Measurements from ENCODE around the gene SPECC1.

SPECC1 gene

DNA sequence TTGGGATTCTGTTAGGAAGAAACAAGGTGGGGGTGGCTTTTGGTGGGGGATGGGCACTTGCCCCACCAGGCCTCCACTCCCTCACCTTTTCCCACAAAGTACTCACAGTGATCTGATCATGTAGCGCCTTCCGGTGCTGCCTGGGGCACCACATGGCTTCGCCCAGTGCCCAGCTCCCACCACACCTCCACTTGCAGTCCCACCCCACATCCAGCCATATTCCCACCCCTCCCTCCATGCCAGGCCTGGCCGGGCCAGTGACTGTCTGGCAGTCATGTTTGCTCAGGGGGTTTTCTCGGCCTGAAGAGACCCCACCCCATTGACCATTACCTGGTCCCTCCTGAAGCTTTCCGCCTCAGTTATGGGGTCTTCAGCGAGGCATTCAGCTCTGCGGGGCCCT is 201.5 kb downstream of the SPECC1 start:
- H3K4me1 ChIP-seq (ENCODE audit: control insufficient read depth in 5 of 5, insufficient read depth in 5 of 5, low read length in 5 of 5) = no peaks in the 10 kb centered on the region
- H3K27me3 ChIP-seq (ENCODE audit: control insufficient read depth in 5 of 5, insufficient read depth in 4 of 5, low read length in 5 of 5) = no peaks in the 10 kb centered on the region
- H3K4me3 ChIP-seq (ENCODE audit: low read depth in 1 of 5, low read length in 5 of 5) = no peak overlapping the region
- H3K27ac ChIP-seq (ENCODE audit: low read depth, low read length) = no peak overlapping the region
- no peak overlapping the region for H3K9ac ChIP-seq (ENCODE audit: low read length in 5 of 5)
- H3K9me3 ChIP-seq (ENCODE audit: control insufficient read depth in 5 of 5, low read length in 5 of 5) = no peaks in the 10 kb centered on the region
- peaks cover 0 to 6% (median 3%) of the 10 kb centered on the region in 5 donors for H3K36me3 ChIP-seq (ENCODE audit: control insufficient read depth in 5 of 5, insufficient read depth in 5 of 5, low read length in 5 of 5)

DNA sequence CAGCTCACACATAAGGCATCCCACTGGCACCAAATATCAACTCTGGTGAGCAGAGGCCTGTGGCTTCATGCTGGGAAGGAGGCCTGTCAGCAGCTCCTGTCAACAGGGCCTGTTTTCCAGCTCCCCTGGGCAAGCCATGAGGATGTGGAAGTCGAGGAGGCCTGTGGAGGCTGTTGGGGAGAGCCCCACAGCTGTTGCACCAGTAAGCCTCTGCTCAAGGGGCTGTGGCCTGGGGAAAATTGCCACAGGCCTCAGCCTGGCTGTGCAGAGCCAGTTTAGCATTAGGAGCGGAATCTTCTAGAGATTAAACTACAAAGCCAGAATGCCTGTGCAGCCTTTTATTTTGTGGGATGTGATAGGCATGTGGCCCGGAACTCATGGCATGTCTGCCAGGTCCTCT is 202.1 kb downstream of the SPECC1 start:
- Histone ChIP-seq H3K9ac (ENCODE audit: low read length in 5 of 5) (no peak overlapping the region), H3K4me1 (ENCODE audit: control insufficient read depth in 5 of 5, insufficient read depth in 5 of 5, low read length in 5 of 5) (no peaks in the 10 kb centered on the region), H3K27ac (ENCODE audit: low read depth, low read length) (no peak overlapping the region), H3K4me3 (ENCODE audit: low read depth in 1 of 5, low read length in 5 of 5) (no peak overlapping the region), H3K36me3 (ENCODE audit: control insufficient read depth in 5 of 5, insufficient read depth in 5 of 5, low read length in 5 of 5) (peaks cover 0 to 6% (median 0%) of the 10 kb centered on the region in 5 donors), H3K27me3 (ENCODE audit: control insufficient read depth in 5 of 5, insufficient read depth in 4 of 5, low read length in 5 of 5) (no peaks in the 10 kb centered on the region), H3K9me3 (ENCODE audit: control insufficient read depth in 5 of 5, low read length in 5 of 5) (no peaks in the 10 kb centered on the region)

DNA sequence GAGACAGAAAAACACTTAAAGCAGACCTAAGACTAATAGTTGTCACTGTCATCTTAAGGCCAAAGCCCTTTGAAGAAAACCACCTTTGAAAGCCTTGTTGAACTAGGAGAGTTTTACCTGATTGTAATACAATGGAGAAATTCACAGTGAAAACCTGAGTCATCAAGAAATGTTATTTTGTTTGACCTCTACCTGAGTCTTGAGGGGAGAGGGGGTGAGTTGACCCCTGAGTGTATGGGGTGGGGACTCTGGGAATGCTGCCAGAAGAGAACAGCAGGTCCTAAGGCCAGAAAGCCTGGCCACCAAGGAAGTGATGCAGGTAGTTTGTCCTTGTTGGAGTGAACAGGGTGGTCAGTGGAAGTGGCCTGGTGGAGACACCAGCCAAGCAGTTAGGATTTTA is 204.3 kb downstream of the SPECC1 start:
- Histone ChIP-seq H3K4me1 (ENCODE audit: control insufficient read depth in 5 of 5, insufficient read depth in 5 of 5, low read length in 5 of 5) (no peaks in the 10 kb centered on the region), H3K4me3 (ENCODE audit: low read depth in 1 of 5, low read length in 5 of 5) (no peak overlapping the region), H3K27ac (ENCODE audit: low read depth, low read length) (no peak overlapping the region), H3K36me3 (ENCODE audit: control insufficient read depth in 5 of 5, insufficient read depth in 5 of 5, low read length in 5 of 5) (peaks cover 0 to 6% (median 0%) of the 10 kb centered on the region in 5 donors), H3K9ac (ENCODE audit: low read length in 5 of 5) (no peak overlapping the region), H3K9me3 (ENCODE audit: control insufficient read depth in 5 of 5, low read length in 5 of 5) (no peaks in the 10 kb centered on the region), H3K27me3 (ENCODE audit: control insufficient read depth in 5 of 5, insufficient read depth in 4 of 5, low read length in 5 of 5) (no peaks in the 10 kb centered on the region)

DNA sequence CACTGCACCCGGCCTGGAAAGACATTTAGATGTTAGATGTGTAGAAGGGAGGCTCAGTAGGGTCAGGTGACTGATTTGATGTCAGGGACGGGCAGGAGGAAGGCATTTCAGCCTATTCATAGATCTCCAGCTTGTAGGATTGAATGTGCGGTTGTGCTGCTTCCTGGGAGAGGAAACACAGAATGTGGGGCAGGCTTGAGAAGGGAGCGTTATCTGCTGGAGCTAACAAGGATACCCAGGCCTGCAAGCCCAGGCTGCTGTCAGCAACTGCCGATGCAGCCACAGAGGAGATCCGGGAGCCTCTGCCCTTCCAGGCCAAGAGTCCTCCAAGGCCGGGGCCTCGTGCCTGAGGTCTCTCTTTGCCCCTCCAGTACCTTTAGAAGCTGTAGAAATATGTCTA is 205.6 kb downstream of the SPECC1 start:
- H3K36me3 ChIP-seq (ENCODE audit: control insufficient read depth in 5 of 5, insufficient read depth in 5 of 5, low read length in 5 of 5) = peaks cover 0 to 6% (median 0%) of the 10 kb centered on the region in 5 donors
- H3K27me3 ChIP-seq (ENCODE audit: control insufficient read depth in 5 of 5, insufficient read depth in 4 of 5, low read length in 5 of 5) = no peaks in the 10 kb centered on the region
- H3K27ac ChIP-seq (ENCODE audit: low read depth, low read length) = no peak overlapping the region
- no peak overlapping the region for H3K4me3 ChIP-seq (ENCODE audit: low read depth in 1 of 5, low read length in 5 of 5)
- H3K4me1 ChIP-seq (ENCODE audit: control insufficient read depth in 5 of 5, insufficient read depth in 5 of 5, low read length in 5 of 5) = no peaks in the 10 kb centered on the region
- no peak overlapping the region for H3K9ac ChIP-seq (ENCODE audit: low read length in 5 of 5)
- H3K9me3 ChIP-seq (ENCODE audit: control insufficient read depth in 5 of 5, low read length in 5 of 5) = peaks cover 0 to 2% (median 0%) of the 10 kb centered on the region in 5 donors

DNA sequence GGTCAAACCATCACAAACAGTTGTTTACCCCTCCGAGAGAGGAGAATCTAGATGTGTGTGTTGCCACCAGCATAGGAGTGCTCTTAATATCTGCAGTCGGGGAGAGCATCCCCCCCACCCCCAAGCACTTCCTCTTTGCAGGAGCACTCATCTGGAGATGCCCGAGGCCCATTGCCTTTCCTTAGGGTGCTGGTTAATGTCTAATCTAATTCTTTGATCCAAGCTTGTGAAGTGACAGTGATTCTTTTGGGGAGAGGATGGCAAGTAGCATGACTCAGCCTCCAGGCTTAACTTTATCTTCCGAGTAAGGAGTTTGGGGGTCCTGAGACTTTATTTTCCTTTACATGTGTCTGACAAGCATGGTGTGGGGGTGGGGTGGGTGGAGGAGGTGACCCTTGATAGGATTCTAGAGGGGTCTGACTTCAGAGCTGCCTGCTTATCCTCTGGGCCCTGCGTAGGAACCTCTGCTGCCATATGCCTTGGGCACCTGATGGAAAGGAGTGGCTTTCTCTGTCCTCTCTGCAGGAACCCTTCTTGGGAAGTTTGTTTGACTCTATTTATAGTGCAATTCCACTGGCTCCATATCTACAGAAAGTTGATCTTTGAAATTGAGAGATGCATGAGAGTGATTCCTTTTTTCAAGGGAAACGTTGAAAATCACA is 207.1 kb downstream of the SPECC1 start:
- H3K9ac ChIP-seq (ENCODE audit: low read length in 5 of 5) = no peak overlapping the region
- H3K4me3 ChIP-seq (ENCODE audit: low read depth in 1 of 5, low read length in 5 of 5) = no peak overlapping the region
- H3K27ac ChIP-seq (ENCODE audit: low read depth, low read length) = no peak overlapping the region
- peaks cover 0 to 6% (median 0%) of the 10 kb centered on the region in 5 donors for H3K36me3 ChIP-seq (ENCODE audit: control insufficient read depth in 5 of 5, insufficient read depth in 5 of 5, low read length in 5 of 5)
- no peaks in the 10 kb centered on the region for H3K4me1 ChIP-seq (ENCODE audit: control insufficient read depth in 5 of 5, insufficient read depth in 5 of 5, low read length in 5 of 5)
- H3K9me3 ChIP-seq (ENCODE audit: control insufficient read depth in 5 of 5, low read length in 5 of 5) = peaks cover 0 to 3% (median 0%) of the 10 kb centered on the region in 5 donors
- H3K27me3 ChIP-seq (ENCODE audit: control insufficient read depth in 5 of 5, insufficient read depth in 4 of 5, low read length in 5 of 5) = no peaks in the 10 kb centered on the region

DNA sequence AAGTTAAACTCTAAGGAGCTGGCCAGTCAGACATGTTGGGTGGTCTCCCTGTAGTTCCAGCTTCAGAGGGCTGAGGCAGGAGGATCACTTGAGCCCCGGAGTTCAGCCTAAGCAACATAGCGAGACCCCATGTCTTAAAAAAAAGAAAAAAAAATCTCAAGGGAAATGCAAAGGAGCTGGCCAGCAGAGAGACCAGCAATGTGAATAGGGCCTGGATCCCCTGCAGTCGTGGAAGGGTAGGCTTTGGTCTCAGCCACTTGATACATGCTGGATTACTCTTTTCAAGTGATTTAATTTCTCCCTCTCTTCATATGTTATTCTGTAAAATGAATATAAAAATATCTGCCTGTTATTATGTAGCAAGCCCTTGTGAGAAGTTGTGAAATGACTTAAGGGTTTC is 207.7 kb downstream of the SPECC1 start:
- Histone ChIP-seq H3K27me3 (ENCODE audit: control insufficient read depth in 5 of 5, insufficient read depth in 4 of 5, low read length in 5 of 5) (no peaks in the 10 kb centered on the region), H3K9ac (ENCODE audit: low read length in 5 of 5) (no peak overlapping the region), H3K9me3 (ENCODE audit: control insufficient read depth in 5 of 5, low read length in 5 of 5) (peaks cover 0 to 3% (median 0%) of the 10 kb centered on the region in 5 donors), H3K27ac (ENCODE audit: low read depth, low read length) (no peak overlapping the region), H3K36me3 (ENCODE audit: control insufficient read depth in 5 of 5, insufficient read depth in 5 of 5, low read length in 5 of 5) (peaks cover 0 to 2% (median 0%) of the 10 kb centered on the region in 5 donors), H3K4me1 (ENCODE audit: control insufficient read depth in 5 of 5, insufficient read depth in 5 of 5, low read length in 5 of 5) (no peaks in the 10 kb centered on the region), H3K4me3 (ENCODE audit: low read depth in 1 of 5, low read length in 5 of 5) (no peak overlapping the region)

DNA sequence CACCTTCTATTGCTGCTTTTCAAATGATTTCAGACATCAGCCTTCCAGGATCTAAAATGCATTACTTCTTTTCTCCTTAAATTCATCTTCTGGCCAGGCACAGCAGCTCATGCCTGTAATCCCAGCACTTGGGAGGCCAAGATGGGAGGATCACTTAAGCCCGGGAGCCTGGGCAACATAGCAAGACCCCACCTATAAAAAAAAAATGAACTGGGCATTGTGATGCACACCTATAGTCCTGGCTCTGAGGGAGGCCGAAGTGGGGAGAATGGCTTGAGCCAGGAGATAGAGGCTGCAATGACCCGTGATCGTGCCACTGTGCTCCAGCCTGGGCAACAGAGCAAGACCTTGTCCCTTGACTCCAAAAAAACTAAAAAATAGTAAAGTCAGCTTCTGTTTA is 208.5 kb downstream of the SPECC1 start:
- H3K4me1 ChIP-seq (ENCODE audit: control insufficient read depth in 5 of 5, insufficient read depth in 5 of 5, low read length in 5 of 5) = no peaks in the 10 kb centered on the region
- no peak overlapping the region for H3K27ac ChIP-seq (ENCODE audit: low read depth, low read length)
- no peak overlapping the region for H3K9ac ChIP-seq (ENCODE audit: low read length in 5 of 5)
- no peaks in the 10 kb centered on the region for H3K36me3 ChIP-seq (ENCODE audit: control insufficient read depth in 5 of 5, insufficient read depth in 5 of 5, low read length in 5 of 5)
- H3K27me3 ChIP-seq (ENCODE audit: control insufficient read depth in 5 of 5, insufficient read depth in 4 of 5, low read length in 5 of 5) = no peaks in the 10 kb centered on the region
- no peak overlapping the region for H3K4me3 ChIP-seq (ENCODE audit: low read depth in 1 of 5, low read length in 5 of 5)
- peaks cover 0 to 3% (median 0%) of the 10 kb centered on the region in 5 donors for H3K9me3 ChIP-seq (ENCODE audit: control insufficient read depth in 5 of 5, low read length in 5 of 5)

DNA sequence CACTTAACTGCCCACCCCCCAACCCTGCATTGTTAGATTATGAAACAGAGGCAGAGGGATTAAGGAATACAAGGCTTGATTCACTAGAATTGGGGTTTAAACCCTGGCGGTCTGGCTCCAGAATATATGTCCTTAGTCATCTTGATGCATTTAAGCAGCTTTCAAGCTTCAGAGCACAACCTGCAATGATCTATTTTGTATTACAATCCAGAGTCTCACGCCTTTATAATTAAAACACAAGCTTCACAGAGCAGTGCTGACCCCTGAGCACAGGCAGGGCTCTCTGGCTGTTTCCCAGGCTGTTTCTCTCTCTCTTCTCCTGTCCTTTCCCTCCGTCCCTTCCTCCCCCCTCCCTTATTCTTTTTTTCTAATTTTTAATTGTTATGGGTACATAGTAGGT is 209.1 kb downstream of the SPECC1 start:
- peaks cover 0 to 3% (median 0%) of the 10 kb centered on the region in 5 donors for H3K9me3 ChIP-seq (ENCODE audit: control insufficient read depth in 5 of 5, low read length in 5 of 5)
- no peak overlapping the region for H3K27ac ChIP-seq (ENCODE audit: low read depth, low read length)
- no peaks in the 10 kb centered on the region for H3K4me1 ChIP-seq (ENCODE audit: control insufficient read depth in 5 of 5, insufficient read depth in 5 of 5, low read length in 5 of 5)
- H3K27me3 ChIP-seq (ENCODE audit: control insufficient read depth in 5 of 5, insufficient read depth in 4 of 5, low read length in 5 of 5) = no peaks in the 10 kb centered on the region
- H3K9ac ChIP-seq (ENCODE audit: low read length in 5 of 5) = no peak overlapping the region
- no peak overlapping the region for H3K4me3 ChIP-seq (ENCODE audit: low read depth in 1 of 5, low read length in 5 of 5)
- H3K36me3 ChIP-seq (ENCODE audit: control insufficient read depth in 5 of 5, insufficient read depth in 5 of 5, low read length in 5 of 5) = no peaks in the 10 kb centered on the region

DNA sequence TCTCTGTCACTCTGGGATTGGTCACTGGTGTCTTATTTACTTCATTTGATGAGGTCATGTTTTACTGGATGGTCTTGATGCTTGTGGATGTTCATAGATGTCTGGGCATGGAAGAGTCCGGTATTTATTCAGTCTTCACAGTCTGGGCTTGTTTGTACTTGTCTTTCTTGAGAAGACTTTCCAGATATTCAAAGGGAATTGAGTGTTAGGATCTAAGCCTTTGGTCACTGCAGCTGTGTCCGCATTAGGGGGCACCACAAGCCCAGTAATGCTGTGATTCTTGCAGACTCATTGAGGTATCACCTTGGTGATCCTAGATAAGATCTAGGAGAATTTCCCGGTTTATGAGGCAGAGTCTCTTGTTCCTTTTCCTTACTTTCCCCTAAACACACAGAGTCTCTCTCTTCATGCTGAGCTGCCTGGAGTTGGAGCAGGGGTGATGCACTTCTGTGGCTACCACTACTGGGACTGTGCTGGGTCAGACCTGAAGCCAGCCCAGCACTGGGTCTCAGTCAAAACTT is 214.7 kb downstream of the SPECC1 start:
- Histone ChIP-seq H3K27ac (ENCODE audit: low read depth, low read length) (no peak overlapping the region), H3K4me3 (ENCODE audit: low read depth in 1 of 5, low read length in 5 of 5) (no peak overlapping the region), H3K27me3 (ENCODE audit: control insufficient read depth in 5 of 5, insufficient read depth in 4 of 5, low read length in 5 of 5) (no peaks in the 10 kb centered on the region), H3K4me1 (ENCODE audit: control insufficient read depth in 5 of 5, insufficient read depth in 5 of 5, low read length in 5 of 5) (peaks cover 0 to 15% (median 6%) of the 10 kb centered on the region in 5 donors), H3K9me3 (ENCODE audit: control insufficient read depth in 5 of 5, low read length in 5 of 5) (peaks cover 0 to 3% (median 0%) of the 10 kb centered on the region in 5 donors), H3K9ac (ENCODE audit: low read length in 5 of 5) (no peak overlapping the region), H3K36me3 (ENCODE audit: control insufficient read depth in 5 of 5, insufficient read depth in 5 of 5, low read length in 5 of 5) (peaks cover 0 to 11% (median 5%) of the 10 kb centered on the region in 5 donors)

DNA sequence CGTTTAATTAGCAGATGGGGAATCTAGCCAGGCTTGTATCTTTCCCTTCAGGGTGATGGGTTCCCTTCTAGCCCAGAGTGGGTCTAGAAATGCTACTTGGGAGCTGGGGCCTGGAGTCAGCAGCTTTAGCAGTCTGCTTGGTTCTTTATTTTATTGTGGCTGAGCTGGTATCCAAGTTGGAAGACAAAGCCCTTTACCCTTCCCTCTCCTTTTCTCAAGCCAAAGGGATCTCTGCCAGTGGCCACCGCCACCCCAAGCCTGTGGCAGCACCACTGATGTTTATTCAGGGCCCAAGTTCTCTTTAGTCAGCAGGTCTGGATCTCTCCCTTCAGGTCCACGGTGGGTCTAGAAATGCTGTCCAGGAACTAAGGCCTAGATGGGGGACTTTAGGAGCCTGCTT is 215.2 kb downstream of the SPECC1 start:
- no peak overlapping the region for H3K9ac ChIP-seq (ENCODE audit: low read length in 5 of 5)
- H3K4me1 ChIP-seq (ENCODE audit: control insufficient read depth in 5 of 5, insufficient read depth in 5 of 5, low read length in 5 of 5) = peaks cover 0 to 16% (median 6%) of the 10 kb centered on the region in 5 donors
- no peak overlapping the region for H3K4me3 ChIP-seq (ENCODE audit: low read depth in 1 of 5, low read length in 5 of 5)
- H3K9me3 ChIP-seq (ENCODE audit: control insufficient read depth in 5 of 5, low read length in 5 of 5) = peaks cover 0 to 3% (median 0%) of the 10 kb centered on the region in 5 donors
- H3K27me3 ChIP-seq (ENCODE audit: control insufficient read depth in 5 of 5, insufficient read depth in 4 of 5, low read length in 5 of 5) = no peaks in the 10 kb centered on the region
- H3K27ac ChIP-seq (ENCODE audit: low read depth, low read length) = no peak overlapping the region
- H3K36me3 ChIP-seq (ENCODE audit: control insufficient read depth in 5 of 5, insufficient read depth in 5 of 5, low read length in 5 of 5) = peaks cover 0 to 14% (median 7%) of the 10 kb centered on the region in 5 donors

All from subcutaneous abdominal adipose tissue (tissue), 5 donors.